WERI-Rb-1 (cell line): Measurements from ENCODE around the gene ELP4.
"Not testable (repeated sequence)": the region's sequence is repeated elsewhere in the genome, so short reads cannot be mapped to it uniquely, and the experiment has no call there.

Experiments used
- DNase-seq: peaks from one replicate; pipeline ENCODE4 v3.0.0-alpha.2; 2020
- H3K27ac ChIP-seq: fragments of 250-450 bp; sonication (Bioruptor Pico); 2 replicates; pipeline ENCODE4 v1.5.1; 2020; ENCODE audit warnings: mild to moderate bottlenecking, moderate library complexity
- H3K27me3 ChIP-seq: fragments of 250-450 bp; sonication (Bioruptor Pico); 2 replicates; pipeline ENCODE4 v1.5.1; 2021; ENCODE audit warnings: mild to moderate bottlenecking, low read depth, moderate library complexity; ENCODE audit not compliant: insufficient read depth, severe bottlenecking
- H3K36me3 ChIP-seq: fragments of 250-450 bp; sonication (Bioruptor Pico); 2 replicates; pipeline ENCODE4 v1.5.1; 2020; ENCODE audit warnings: mild to moderate bottlenecking, moderate library complexity
- H3K4me3 ChIP-seq: 2 replicates; pipeline ENCODE4 v1.5.1; 2011; ENCODE audit warnings: low read depth, mild to moderate bottlenecking, control low read depth, low read length
- H3K9me3 ChIP-seq: fragments of 250-450 bp; sonication (Bioruptor Pico); 2 replicates; pipeline ENCODE4 v1.5.1; 2021; ENCODE audit warnings: mild to moderate bottlenecking, moderate library complexity; ENCODE audit not compliant: severe bottlenecking
- TF ChIP-seq, protein P1 (sequence below): IDR thresholded peaks from 2 replicates; pipeline ENCODE4 v1.5.1; 2011; ENCODE audit warnings: low read depth, mild to moderate bottlenecking, control low read depth, inconsistent platforms, low read length

The ELP4 gene

DNA sequence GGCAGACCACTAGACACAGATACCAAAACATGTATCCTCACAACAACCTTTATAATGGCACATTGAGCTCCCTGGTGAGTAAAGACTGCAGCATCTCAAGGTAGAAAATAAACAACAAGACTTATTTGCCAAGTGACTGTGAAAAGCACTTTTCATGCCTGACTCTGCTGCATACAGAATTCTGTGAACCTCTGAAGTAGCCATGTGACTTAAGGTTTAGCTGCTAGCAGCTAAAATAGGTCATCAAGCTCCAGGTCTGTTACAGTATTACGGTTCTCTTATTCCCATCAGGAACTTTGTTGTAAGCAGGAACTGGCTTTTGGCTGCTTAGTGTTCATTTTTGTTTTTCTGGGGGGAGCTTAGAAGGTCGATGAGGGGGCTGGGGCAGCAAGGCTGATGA lies 162.1 kb downstream of the ELP4 start:
- H3K9me3 ChIP-seq: no peaks in the 10 kb centered on the region
- H3K27ac ChIP-seq: no peak overlapping the region
- no peaks in the 10 kb centered on the region for H3K27me3 ChIP-seq
- DNase-seq: no peak
- H3K4me3 ChIP-seq: no peak overlapping the region
- TF ChIP-seq, protein P1, sequence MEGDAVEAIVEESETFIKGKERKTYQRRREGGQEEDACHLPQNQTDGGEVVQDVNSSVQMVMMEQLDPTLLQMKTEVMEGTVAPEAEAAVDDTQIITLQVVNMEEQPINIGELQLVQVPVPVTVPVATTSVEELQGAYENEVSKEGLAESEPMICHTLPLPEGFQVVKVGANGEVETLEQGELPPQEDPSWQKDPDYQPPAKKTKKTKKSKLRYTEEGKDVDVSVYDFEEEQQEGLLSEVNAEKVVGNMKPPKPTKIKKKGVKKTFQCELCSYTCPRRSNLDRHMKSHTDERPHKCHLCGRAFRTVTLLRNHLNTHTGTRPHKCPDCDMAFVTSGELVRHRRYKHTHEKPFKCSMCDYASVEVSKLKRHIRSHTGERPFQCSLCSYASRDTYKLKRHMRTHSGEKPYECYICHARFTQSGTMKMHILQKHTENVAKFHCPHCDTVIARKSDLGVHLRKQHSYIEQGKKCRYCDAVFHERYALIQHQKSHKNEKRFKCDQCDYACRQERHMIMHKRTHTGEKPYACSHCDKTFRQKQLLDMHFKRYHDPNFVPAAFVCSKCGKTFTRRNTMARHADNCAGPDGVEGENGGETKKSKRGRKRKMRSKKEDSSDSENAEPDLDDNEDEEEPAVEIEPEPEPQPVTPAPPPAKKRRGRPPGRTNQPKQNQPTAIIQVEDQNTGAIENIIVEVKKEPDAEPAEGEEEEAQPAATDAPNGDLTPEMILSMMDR: no peak
- no peaks in the 10 kb centered on the region for H3K36me3 ChIP-seq

- DNase-seq, H3K4me3 ChIP-seq, H3K36me3 ChIP-seq, H3K27ac ChIP-seq, H3K9me3 ChIP-seq, H3K27me3 ChIP-seq: not testable (repeated sequence)
Observed at GRCh38 chr11:31673108-31673507, 163.5 kb downstream of the ELP4 start.

DNA sequence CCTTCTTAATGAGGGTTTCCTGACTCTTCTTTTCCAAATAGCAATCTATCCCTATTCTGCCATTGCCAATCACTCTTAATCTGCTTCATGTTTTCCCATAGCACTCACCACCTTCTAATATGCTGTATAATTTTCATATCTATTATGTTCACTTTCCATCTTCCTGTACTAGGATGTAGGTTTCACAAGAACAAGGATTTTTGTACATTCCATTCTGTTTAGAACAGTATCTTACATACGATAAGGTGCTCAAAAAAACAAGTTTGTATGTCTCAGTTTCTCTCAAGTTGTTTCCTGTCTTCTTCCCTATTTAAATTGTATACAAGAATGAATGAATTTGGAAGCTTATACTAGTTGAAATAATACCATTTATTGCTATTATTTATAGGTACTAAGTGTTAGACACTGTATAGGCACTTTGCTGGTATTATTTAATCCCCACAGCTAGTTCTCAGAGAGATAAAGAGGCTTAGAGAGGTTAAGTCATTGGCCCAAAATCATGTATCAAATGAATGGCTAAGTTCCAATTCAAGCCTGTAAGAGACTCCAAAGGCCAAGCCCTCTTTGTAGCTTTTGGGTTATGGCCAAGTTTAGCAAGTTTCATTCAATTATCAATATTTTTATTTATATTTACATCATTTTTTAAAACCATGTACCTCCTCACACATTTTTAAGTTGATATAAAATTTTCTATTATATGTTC lies 166.9 kb downstream of the ELP4 start:
- TF ChIP-seq, protein P1: no peak
- no peaks in the 10 kb centered on the region for H3K9me3 ChIP-seq
- no peak overlapping the region for H3K27ac ChIP-seq
- DNase-seq: no peak
- H3K4me3 ChIP-seq: no peak overlapping the region
- no peaks in the 10 kb centered on the region for H3K36me3 ChIP-seq
- H3K27me3 ChIP-seq: no peaks in the 10 kb centered on the region

DNA sequence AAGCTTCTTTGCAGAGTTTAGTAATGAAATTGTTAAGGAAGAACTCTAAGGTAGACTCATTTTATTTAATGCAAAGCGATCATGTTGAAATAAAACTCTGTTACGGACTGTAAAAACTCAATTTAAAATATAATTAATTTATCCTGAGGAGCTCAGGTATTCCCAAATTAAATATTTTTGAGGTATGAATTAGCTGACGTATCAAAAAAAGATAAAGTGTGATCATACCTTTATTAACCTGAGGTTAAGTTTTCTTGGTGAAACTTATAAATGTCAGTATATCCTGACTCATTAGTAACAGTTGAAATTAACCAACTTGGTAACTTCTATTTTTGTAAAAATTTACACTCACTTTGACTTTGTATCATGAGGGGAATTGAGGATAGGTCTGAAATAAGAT lies 171.2 kb downstream of the ELP4 start:
- no peak overlapping the region for H3K27ac ChIP-seq
- TF ChIP-seq, protein P1: no peak
- DNase-seq: no peak
- H3K27me3 ChIP-seq: no peaks in the 10 kb centered on the region
- no peaks in the 10 kb centered on the region for H3K9me3 ChIP-seq
- H3K4me3 ChIP-seq: no peak overlapping the region
- H3K36me3 ChIP-seq: no peaks in the 10 kb centered on the region

DNA sequence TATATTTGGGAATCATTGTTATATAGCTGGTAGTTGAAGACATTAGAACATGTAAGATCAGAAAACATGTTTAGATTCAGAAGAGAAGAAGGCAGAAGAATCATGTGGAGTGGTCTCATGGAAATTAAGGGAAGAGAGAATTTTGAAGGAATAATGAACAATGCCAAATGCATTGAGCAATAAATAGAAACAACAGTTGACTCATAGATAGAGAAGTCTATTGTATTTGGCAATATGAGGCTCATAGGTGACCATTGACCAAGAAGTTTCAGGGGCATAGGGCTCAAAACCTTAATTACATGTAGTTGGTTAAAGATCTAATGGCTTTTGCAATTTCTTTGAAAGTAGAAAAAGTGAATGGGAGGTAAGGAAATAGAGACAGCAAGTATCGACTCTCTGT lies 177.7 kb downstream of the ELP4 start:
- TF ChIP-seq, protein P1: no peak
- H3K4me3 ChIP-seq: no peak overlapping the region
- H3K9me3 ChIP-seq: no peaks in the 10 kb centered on the region
- no peak for DNase-seq
- H3K27ac ChIP-seq: no peak overlapping the region
- no peaks in the 10 kb centered on the region for H3K36me3 ChIP-seq
- H3K27me3 ChIP-seq: no peaks in the 10 kb centered on the region

DNA sequence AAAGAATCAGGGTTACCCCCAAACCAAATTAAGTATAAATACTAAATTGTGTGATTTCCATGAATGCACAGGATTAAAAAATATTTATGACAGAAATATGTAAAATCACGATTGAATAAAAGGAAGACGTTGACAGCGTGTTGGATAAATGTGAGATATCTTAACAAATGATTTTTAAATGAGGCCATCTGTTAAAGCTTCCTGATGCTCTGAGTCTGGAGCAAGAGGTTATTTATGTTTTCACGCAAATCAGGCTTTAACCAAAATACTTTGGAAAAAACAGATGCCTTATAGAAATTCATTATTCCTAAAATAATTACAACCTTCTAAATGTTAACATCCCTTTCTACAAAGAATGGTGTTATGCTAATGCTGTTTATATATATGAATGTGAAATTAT lies 178.3 kb downstream of the ELP4 start:
- no peak overlapping the region for H3K4me3 ChIP-seq

More for the DNA sequence above, 178.3 kb downstream of the ELP4 start:
- no peak for DNase-seq
- H3K9me3 ChIP-seq: no peaks in the 10 kb centered on the region
- H3K27ac ChIP-seq: no peak overlapping the region
- TF ChIP-seq, protein P1: no peak
- H3K27me3 ChIP-seq: no peaks in the 10 kb centered on the region
- H3K36me3 ChIP-seq: no peaks in the 10 kb centered on the region
